Pancreas (tissue), 10 donors: Measurements from ENCODE around the gene LANCL2. TPM values are rescaled to one million over a fixed set of nuclear protein-coding genes. Genes with fewer than 3 reads are reported as not detected.

ENCODE experiments used
- ATAC-seq, 4 donors: fragments of 200-7000 bp; cut with Tn5 transposase; one replicate each; pipeline versions ENCODE4 v1.8.0 to v1.9.1; 2020; ENCODE audit warnings: mild to moderate bottlenecking in 4 of 4, moderate library complexity in 4 of 4
- DNase-seq, 6 donors: peaks; one replicate each; pipeline ENCODE4 v3.0.0-alpha.2; 2020
- FAIRE-seq: peaks from 2 replicates; lab custom pipeline; 2012; peaks lifted over from hg19 to GRCh38; lab: Jason Lieb, UNC
- H3K27ac ChIP-seq, 4 donors: fragments of 200-600 bp; sonication (generic); 1 replicate in 3 of 4; 2 replicates in 1 of 4; pipeline versions ENCODE4 v1.5.0 to v1.8.0; 2020
- H3K27me3 ChIP-seq, 4 donors: fragments of 200-600 bp; one replicate each; pipeline ENCODE4 v1.8.0; 2021
- H3K36me3 ChIP-seq, 3 donors: fragments of 200-600 bp; sonication (generic) in 1 of 3; one replicate each; pipeline versions ENCODE4 v1.5.0 to v1.8.0; 2020 to 2021
- H3K4me1 ChIP-seq, 3 donors: fragments of 200-600 bp; one replicate each; pipeline ENCODE4 v1.8.0; 2021
- H3K4me3 ChIP-seq, 4 donors: fragments of 200-600 bp; sonication (generic) in 2 of 4; one replicate each; pipeline versions ENCODE4 v1.5.0 to v1.8.0; 2020 to 2021
- H3K9me3 ChIP-seq, 4 donors: fragments of 200-600 bp; one replicate each; pipeline ENCODE4 v1.8.0; 2021
- WGBS, 2 donors: extraction: QIAGEN DNeasy Blood & Tissue Kit; methylation state at CpG; one replicate each; pipeline ENCODE4 v1.1.7; 2013; 5-methylcytosine and 5-hydroxymethylcytosine counted together
- intact Hi-C, 3 donors: fragments of 100-400 bp; cut with DNase I; formaldehyde crosslinking; loops; one replicate each; pipeline versions ENCODE4 v1.11.1 to v1.14.2; 2022
- polyA plus RNA-seq, 2 donors: library from polyadenylated mRNA; stranded (reverse); fragments of 200-250 nt; gene quantifications; one replicate each; pipeline ENCODE4 v1.2.3, GENCODE V29; 2013
- total RNA-seq, 6 donors: library from RNA; stranded (reverse); fragmentation: NEBNext Ultra II Directional in 4 of 6; extraction: Animal tissue kit (Norgen Biotek cat#: 25700) in 4 of 6; gene quantifications; one replicate each; pipeline versions ENCODE4 v1.2.1 to v1.2.4, GENCODE V29; 2021 to 2023
- TF ChIP-seq, protein P1 (sequence below), 4 donors: fragments of 200-600 bp; sonication (generic) in 3 of 4; IDR thresholded peaks; one replicate each; pipeline versions ENCODE4 v1.5.0 to v1.8.0; 2021; ENCODE audit warnings: antibody characterized with exemption in 4 of 4
- donor health status: healthy with polysubstance abuse.
- donor health status: DM: no; HTN: no; CAD: no; lungs with moderate emphysema.
- donor health status: DM: no; HTN: no; CAD: no.
- donor health status: control.
- donor health status: control.
- donor health status: Bipolar disorder and iron deficiency.
- donor health status: DM: yes; HTN: yes; CAD: no.
- donor health status: DM: no; HTN: no; CAD: no.
- donor health status: DM: no; HTN: no; CAD: no.
- donor health status: DM: yes; HTN: yes; CAD: no.

LANCL2 gene, protein sequence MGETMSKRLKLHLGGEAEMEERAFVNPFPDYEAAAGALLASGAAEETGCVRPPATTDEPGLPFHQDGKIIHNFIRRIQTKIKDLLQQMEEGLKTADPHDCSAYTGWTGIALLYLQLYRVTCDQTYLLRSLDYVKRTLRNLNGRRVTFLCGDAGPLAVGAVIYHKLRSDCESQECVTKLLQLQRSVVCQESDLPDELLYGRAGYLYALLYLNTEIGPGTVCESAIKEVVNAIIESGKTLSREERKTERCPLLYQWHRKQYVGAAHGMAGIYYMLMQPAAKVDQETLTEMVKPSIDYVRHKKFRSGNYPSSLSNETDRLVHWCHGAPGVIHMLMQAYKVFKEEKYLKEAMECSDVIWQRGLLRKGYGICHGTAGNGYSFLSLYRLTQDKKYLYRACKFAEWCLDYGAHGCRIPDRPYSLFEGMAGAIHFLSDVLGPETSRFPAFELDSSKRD
- 1 to 10 TPM; 4.9 to 7.4 (median 6.3) TPM for total RNA-seq
- polyA plus RNA-seq = 1 to 10 TPM; 4.6 to 8.5 TPM

DNA sequence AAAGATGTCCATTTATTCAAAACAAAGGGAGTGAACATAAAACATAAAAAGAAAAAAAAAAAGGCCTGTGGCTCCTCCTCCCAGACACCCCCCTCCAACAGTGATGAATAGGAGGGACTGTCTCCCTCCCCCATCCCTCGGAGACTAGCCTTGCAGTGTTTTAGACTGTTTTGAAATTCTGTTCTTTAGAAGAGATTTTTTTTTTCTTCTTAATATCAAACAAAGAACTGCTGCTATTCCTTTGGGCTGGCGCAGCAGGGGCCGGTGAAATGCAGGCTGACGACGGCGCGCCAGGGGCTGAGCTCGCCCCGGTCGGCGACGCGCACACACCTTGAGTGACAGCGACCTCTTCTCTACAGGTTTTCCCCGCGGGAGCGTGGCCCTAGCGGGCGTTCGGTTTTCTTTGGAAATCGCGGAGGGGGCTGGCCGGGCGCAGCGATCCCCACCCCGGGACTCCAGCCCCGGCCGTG, at the start of gene LANCL2:
Gene LANCL2, plus strand, starts transcription at position 133 of the 470 bp plus-strand sequence. CDS start 689 bp downstream, outside the sequence.
- no peaks in the 10 kb centered on the region for H3K36me3 ChIP-seq
- ATAC-seq (peak; percentile 42 to 55 (median 47)), FAIRE-seq (no peak), DNase-seq (peak in 3 of 6 donors; percentile 52 to 76 (median 61))
- intact Hi-C loops = no loop called here
- H3K27me3 ChIP-seq = no peaks in the 10 kb centered on the region
- WGBS, 2 donors = 0% methylated on average over 28 of the region's 28 CpGs
- H3K4me1 ChIP-seq = peaks cover 0 to 12% (median 6%) of the 10 kb centered on the region in 3 donors
- H3K9me3 ChIP-seq = no peaks in the 10 kb centered on the region
- peak within 1 kb of the TSS; percentile 98 to 100 (median 99) for H3K27ac ChIP-seq
- TF ChIP-seq, protein P1, sequence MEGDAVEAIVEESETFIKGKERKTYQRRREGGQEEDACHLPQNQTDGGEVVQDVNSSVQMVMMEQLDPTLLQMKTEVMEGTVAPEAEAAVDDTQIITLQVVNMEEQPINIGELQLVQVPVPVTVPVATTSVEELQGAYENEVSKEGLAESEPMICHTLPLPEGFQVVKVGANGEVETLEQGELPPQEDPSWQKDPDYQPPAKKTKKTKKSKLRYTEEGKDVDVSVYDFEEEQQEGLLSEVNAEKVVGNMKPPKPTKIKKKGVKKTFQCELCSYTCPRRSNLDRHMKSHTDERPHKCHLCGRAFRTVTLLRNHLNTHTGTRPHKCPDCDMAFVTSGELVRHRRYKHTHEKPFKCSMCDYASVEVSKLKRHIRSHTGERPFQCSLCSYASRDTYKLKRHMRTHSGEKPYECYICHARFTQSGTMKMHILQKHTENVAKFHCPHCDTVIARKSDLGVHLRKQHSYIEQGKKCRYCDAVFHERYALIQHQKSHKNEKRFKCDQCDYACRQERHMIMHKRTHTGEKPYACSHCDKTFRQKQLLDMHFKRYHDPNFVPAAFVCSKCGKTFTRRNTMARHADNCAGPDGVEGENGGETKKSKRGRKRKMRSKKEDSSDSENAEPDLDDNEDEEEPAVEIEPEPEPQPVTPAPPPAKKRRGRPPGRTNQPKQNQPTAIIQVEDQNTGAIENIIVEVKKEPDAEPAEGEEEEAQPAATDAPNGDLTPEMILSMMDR (IDR thresholded peaks at IDR 0.05) = no peak
- H3K4me3 ChIP-seq = peak within 1 kb of the TSS; percentile 72 to 90 (median 81)

DNA sequence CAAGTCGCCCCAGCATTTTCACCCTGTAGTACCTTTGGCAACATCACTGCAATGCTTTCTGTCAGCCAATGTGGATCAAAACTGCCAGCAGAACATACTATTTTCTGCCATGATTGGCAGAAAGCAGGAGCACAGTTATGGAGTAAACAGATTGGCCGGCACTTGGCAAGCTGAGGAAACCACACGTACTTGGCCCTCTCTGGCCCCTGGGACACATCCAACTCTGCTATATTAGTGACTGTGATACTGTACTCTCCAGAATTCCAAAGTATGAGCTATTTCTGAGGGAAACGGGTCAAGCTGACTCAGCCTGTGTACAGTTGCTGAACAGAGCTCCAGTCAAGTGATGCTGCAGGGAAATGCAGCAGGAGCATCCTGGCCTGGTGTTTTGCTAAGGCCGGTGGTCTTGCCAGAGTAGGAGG, 39.8 kb upstream of the LANCL2 start:
- Histone ChIP-seq H3K36me3 (no peaks in the 10 kb centered on the region), H3K9me3 (no peaks in the 10 kb centered on the region), H3K27me3 (no peaks in the 10 kb centered on the region), H3K4me3 (no peak overlapping the region), H3K27ac (no peak overlapping the region), H3K4me1 (peaks cover 0 to 10% (median 5%) of the 10 kb centered on the region in 3 donors)
- peak in 3 of 6 donors; percentile 39 to 62 (median 58) for DNase-seq
- no peak for FAIRE-seq
- ATAC-seq = peak; percentile 84 to 88 (median 88)
- intact Hi-C loops = no loop called here
- TF ChIP-seq, protein P1 (IDR thresholded peaks at IDR 0.05) = no peak
- 31 to 39% methylated on average over 5 of the region's 5 CpGs for WGBS, 2 donors

DNA sequence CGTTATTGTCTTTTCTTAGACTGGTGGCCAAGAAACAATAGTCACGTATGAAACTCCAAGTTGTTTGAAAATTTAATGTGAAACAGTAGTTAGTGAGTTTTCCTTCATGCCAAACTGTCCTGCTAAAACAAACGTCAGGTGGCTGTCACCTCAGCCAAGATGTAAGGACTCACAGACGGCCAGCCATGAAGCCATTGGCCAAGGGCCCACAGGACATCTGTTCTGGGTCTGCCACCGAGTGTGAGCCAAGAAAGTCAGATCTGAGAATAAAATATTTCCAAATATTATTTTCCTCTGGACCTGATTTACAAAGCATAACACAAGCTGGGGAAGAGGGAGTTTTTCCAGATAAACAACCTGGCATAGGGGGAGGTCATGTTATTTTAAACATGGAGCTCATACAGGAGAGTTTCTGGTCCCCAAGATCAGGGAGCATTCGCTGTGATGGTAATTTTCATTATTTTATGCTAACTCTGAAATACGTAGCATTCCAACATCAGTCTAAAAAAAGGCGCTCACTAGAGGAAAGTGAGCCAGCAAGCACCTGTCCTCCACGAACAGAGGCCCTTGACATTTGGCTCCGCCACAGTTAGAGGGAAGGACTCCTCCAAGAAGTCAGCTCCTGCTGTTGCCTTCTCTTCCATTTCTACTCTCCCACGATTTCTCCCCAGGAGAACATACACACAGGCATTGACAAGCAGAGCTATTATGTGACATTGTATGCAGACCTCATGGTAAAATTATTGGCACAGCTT, 38.9 kb upstream of the LANCL2 start:
- ATAC-seq = peak; percentile 72 to 93 (median 86)
- 37 to 45% methylated on average over 11 of the region's 11 CpGs for WGBS, 2 donors

DNA sequence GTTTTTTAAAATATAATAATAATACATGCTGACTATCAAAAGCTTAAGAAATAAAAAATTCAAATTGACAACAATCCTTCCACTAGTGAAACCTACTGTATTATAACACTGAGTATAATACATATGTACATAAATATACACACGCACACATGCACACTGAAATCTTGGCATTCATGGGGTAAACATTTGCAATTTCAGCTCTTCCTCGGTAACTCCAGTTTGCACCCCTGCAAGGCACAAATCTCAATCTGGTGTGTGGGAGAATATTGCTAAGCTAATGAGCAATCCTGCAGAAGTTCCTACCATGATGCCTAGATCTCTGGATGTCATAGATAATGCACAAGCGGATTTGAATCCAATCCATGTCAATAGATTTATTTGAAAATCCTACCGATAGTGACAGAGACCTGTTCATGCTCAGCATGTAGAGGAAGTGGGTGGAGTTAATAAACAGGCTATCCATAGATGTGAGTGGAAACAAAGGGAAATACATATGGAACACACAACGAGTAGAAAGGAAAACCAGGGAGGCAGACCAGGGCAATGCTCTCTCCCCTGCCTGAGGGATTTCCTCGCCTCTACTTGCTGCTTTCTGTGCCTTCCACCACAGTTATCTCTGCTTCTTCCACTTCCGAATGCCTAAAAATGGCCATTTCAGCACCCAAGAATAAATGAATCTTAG, 38.1 kb upstream of the LANCL2 start:
- Histone ChIP-seq H3K36me3 (no peaks in the 10 kb centered on the region), H3K4me3 (no peak overlapping the region), H3K27me3 (no peaks in the 10 kb centered on the region), H3K4me1 (peaks cover 0 to 10% (median 5%) of the 10 kb centered on the region in 3 donors), H3K27ac (no peak overlapping the region), H3K9me3 (no peaks in the 10 kb centered on the region)
- WGBS, 2 donors = 77 to 84% methylated on average over 7 of the region's 7 CpGs
- TF ChIP-seq, protein P1 (IDR thresholded peaks at IDR 0.05) = no peak
- DNase-seq (no peak), FAIRE-seq (no peak), ATAC-seq (no peak)
- intact Hi-C loops = no loop called here

More for the DNA sequence above, 38.9 kb upstream of the LANCL2 start:
- intact Hi-C loops = no loop called here
- Histone ChIP-seq H3K27me3 (no peaks in the 10 kb centered on the region), H3K4me3 (no peak overlapping the region), H3K9me3 (no peaks in the 10 kb centered on the region), H3K36me3 (no peaks in the 10 kb centered on the region), H3K4me1 (peaks cover 0 to 10% (median 5%) of the 10 kb centered on the region in 3 donors), H3K27ac (no peak overlapping the region)
- peak in 4 of 6 donors; percentile 33 to 63 (median 51) for DNase-seq
- no peak for FAIRE-seq
- TF ChIP-seq, protein P1 (IDR thresholded peaks at IDR 0.05) = no peak
